ENCODE measurements around the gene CDH4.

DNA sequence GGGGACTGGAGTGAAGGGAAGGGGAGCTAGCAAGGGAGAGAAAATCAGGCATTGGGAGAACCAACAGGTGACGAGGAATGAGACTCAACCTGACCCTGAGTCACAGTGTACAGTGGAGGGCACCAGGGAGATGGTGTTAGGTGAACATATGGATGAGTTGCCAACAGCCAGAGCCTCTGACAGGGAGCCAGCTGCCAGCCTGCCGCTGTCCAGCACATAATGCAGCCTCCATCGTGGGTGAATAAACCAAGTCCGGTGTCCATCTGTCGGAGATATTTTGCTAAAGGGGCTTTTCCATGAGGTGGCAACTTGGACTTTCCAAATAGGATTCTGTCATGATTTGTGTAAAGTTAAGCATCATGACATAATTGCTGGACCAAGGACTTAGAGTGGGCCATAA is 88.1 kb downstream of the CDH4 start:
- TF ChIP-seq EP300 (IDR thresholded peaks at IDR 0.05; ENCODE audit: borderline replicate concordance) (no peak), TEAD4 (IDR thresholded peaks at IDR 0.05) (no peak), CREB1 (IDR thresholded peaks at IDR 0.05; ENCODE audit: low read depth) (no peak), RAD21 (IDR thresholded peaks at IDR 0.05; ENCODE audit: low read depth) (no peak), YY1 (IDR thresholded peaks at IDR 0.05; ENCODE audit: low read depth) (no peak)
- TF ChIP-seq, protein P1, sequence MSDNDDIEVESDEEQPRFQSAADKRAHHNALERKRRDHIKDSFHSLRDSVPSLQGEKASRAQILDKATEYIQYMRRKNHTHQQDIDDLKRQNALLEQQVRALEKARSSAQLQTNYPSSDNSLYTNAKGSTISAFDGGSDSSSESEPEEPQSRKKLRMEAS (IDR thresholded peaks at IDR 0.05), result no peak
- TF ChIP-seq, protein P2, sequence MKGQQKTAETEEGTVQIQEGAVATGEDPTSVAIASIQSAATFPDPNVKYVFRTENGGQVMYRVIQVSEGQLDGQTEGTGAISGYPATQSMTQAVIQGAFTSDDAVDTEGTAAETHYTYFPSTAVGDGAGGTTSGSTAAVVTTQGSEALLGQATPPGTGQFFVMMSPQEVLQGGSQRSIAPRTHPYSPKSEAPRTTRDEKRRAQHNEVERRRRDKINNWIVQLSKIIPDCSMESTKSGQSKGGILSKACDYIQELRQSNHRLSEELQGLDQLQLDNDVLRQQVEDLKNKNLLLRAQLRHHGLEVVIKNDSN (IDR thresholded peaks at IDR 0.05), result no peak

Data from Ishikawa (cell line).